Measurements from ENCODE around the gene ICA1.
"Not testable (repeated sequence)": the region's sequence is repeated elsewhere in the genome, so short reads cannot be mapped to it uniquely, and the experiment has no call there.

The ICA1 gene

DNA sequence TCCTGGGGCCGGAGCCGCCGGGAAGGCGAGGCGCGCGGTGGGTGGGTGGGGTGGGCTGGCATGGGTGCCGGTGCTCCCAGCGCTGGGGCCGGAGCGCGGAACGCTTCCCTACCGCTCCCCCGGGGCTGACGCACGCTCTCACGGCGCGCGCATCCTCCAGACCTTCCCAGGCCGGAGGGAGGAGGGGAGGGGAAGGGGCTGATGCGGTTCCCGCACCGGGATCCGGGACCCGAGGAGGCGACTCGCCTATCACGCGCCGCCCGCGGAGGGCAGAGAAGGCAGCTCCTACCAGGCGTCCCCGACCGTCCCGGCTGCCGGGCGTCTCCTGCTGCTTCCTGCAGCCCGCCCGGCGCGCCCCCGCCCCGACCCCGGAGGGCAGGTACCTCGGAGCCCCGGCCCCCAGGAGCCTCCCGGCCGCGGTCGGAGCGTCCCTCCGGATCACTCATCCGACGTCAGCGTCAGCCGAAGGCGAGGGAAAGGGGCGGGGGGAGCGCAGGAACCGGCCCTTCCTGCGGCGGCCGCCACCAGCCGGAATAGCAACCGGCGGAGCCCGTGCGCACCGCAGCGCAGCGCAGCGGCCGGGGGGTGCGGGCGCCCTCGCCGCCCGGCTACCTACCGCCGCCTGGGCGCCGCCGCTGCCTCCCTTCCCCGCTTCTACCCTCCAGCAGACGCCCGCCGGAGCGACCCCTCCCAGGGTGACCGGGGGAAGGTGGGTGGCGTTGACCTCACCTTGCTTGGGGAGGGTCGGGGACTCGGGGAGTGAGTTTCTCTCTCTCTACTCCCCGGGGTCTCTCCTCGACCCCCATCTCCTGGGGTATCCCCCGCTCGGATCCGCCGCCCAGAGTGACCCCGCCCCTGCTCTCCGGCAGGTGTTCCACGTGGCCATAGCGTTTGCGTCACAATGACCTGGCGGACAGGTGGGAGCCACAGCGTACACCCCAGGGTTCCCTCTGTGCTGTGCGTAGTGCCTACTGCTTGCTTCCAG lies at the start of gene ICA1:
TSS of gene ICA1 (minus strand) at position 457 of the 985 bp plus-strand sequence. CDS start 26,241 bp downstream, outside the sequence.
- DNase-seq, result peak; percentile 81

DNA sequence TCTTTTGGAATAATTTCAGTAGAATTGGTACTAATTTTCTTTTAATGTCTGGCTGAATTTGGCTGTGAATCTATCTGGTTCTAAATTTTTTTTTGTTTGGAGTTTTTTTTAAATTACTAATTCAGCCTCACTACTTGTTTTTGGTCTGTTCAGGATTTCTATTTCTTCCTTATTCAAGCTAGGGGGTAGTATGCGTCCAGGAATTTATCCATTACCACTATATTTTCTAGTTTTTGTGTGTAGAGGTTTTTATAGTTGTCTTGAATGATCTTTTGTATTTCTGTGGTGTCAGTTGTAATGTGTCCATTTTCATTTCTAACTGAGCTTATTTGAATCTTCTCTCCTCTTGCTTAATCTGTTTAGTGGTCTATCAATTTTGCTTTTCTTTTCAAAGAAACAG lies 48.9 kb upstream of the ICA1 start:
- DNase-seq, result no peak

DNA sequence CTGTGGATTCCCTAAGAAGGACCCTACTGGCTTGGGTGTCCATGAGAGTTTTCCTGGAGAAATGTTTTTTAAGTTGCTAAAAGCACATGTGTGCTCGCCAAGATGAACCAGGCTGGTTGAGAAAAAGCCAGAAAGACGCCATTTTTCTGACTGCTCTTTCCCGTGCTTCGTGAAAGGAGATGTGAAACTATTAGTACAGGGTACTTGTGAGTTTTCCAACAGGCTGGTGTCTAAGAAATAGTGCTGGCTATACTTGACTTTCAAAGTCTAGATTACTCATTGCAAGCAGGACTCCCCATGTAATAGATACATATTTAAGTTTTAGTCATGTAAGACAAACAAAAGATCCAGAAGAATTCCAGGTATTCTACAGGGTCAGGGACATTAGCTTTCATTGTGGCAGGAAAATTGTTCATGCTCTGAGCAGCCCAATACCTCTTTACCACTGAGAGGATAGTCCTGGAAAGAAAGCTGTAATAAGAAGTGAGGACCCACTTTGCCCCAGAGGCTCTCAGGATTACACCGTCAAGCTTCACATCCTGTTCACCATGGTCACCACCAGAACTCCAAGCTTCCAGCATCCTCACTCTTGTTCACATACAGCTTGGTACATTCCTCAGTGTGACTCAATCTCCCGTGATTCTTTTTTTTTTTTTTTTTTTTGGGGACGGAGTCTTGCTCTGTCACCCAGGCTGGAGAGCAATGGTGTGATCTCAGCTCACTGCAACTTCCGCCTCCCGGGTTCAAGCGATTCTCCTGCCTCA lies 43.8 kb upstream of the ICA1 start:
- no peak for DNase-seq

DNA sequence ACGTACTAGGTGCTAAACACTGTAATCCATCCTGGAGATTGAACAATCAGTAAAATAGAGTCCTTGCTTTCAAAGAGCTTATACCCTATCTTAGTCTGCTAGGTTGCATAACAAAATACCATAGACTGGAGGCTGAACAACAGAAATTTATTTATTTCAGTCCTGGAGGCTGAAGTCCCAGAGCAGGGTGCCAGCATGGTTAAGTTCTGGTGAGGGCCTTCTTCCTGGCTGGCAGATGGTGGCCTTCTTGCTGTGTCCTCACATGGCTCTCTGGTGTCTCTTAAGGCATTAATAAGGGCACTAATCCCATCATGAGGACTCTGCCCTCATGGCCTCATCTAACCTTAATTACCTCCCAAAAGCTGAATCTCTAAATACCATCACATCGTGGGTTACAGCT lies 43.1 kb upstream of the ICA1 start:
- DNase-seq, result no peak

DNA sequence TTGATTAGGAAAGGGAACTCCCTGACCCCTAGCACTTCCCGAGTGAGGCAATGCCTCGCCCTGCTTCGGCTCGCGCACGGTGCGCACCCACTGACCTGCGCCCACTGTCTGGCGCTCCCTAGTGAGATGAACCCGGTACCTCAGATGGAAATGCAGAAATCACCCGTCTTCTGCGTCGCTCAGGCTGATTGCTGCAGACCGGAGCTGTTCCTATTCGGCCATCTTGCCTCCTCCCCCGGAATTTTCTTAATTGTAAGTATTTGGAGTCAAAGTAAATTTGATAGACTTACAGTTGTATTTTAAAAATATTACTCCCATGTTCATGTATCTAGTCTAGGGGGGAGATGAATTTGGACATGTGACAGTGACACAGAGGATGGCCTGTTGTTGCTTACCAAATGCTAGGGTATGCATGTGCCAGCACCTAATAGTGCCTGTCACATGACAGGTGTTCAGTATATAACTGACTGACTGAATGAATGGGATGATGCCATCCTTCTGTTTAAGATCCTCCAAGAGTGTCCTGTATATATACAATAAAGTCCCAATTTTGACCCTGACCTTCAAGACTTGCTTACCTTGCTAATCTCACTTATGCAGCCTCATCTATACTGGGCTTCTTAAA lies 42.0 kb upstream of the ICA1 start:
- DNase-seq, result no peak

DNA sequence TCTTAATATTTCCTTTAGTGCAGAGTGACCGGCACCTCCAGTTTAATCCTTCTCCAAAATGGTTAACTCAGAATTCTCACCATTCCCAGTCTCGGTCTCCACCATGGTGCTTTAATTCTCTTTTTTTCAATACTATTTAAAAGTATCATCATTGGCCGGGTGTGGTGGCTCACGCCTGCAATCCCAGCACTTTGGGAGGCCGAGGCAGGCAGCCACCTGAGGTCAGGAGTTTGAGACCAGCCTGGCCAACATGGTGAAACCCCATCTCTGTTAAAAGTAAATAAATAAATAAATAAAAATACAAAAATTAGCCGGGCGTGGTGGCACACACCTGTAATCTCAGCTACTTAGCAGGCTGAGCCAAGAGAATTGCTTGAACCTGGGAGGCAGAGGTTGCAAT lies 35.1 kb upstream of the ICA1 start:
- not testable (repeated sequence) for DNase-seq

DNA sequence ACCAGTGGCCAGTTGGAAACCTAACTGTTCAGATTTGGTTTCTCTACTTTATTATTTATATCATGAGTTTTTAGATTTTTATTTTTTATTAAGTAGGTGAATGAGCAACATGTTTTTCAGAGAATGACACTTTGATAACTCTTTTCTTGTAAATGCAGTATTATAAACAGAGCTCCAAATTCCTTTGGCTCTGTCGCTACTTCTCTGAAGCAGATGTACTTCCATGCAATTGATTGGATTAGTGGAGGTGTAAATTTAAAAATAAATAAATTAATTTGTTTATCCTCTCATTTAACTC lies 34.3 kb upstream of the ICA1 start:
- DNase-seq, result no peak

DNA sequence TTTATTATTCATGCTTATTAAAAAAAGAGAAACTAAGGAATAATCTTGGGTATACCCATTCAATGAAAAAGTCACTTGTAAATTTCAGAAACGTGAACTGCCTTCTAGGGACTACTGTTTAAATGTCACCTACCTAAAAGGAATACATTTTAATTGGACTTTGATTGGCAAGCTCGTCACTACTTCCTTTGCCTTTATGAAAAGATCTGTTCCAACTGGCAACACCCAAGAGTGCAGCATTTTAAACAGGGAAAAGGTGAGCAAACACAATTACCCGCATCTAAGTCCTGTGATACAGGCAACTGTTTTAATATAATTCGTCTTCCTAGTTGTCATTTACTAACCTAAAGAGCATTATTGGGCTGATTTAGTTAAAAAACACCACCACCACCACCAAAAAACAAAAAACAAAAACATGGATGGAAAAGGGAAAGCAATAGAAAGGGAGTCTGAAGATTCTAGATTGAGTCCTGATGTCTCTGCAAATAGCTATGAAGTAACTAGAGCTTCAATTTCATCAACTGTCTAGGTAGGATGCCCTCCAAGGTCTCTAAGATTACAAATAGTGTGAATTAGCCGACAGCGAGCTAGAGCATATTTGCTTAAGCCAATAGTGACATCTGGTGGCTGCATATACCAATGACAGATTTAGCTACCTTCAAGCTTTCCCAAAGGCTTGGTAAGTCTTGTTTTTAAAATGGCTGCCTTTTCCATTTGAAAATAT lies 33.8 kb upstream of the ICA1 start:
- peak; percentile 93 for DNase-seq

DNA sequence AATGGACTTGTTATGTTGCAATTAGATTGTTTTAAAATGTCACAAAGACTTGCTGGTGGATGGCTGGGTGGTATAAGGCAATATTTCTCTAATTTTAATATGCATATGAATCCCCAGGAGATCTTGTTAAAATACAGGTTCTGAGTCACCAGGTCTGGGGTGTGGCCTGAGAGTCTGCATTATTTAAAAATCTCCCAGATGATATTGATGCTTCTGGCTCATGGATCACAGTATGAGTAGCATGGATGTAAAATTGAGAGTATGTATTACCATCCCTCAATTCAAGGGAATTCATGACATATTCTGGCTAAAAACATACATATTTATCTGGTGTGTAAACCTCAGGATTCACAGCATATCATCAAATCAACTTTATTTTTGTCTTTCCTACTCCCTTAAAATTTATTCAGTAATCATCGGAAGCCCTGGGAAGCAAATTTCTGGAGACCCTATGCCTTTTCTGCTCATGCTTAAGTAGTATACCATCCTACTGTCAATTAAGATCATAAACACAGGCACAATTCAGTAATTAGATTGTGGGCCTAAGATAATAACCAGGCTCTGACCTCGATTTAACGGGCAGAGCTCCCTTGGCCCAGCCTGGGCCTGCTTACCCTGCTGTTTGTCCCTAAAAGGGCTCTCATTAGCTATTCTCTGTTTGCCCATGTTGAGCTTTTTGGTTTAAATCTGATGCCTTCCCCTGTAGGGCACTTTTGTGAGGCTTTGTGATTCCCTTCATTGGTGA lies 29.6 kb upstream of the ICA1 start:
- peak; percentile 54 for DNase-seq

DNA sequence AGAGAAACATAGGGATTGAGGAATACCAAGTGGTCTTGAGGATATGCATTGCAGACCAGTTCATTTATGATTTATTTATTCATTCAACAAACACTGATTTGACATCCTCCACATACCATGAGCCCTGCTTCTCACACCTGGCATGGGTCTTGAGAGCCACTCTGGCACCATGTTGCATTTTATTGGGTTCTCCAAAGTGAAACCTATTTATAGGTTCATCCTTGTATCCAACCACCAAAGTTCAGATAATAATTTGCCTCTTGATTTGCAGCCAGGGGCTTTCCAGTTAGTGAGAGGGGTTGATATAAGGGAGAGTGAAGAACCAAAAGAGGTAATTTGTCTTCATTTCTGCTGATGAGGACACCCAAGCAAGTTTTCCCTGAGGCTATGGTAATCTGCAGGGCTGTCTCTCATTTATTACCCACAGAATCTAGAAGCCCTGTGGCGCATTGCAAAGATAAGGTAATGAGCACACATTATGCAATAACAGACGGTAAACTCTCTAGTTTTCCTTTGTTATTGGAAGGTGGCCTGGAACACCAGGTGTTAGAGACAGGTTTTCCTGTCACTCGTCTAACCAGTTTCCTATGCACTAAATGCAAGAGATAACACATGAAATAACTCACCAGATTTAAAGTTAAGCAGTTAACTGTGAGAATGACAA lies 28.8 kb upstream of the ICA1 start:
- peak; percentile 92 for DNase-seq

DNA sequence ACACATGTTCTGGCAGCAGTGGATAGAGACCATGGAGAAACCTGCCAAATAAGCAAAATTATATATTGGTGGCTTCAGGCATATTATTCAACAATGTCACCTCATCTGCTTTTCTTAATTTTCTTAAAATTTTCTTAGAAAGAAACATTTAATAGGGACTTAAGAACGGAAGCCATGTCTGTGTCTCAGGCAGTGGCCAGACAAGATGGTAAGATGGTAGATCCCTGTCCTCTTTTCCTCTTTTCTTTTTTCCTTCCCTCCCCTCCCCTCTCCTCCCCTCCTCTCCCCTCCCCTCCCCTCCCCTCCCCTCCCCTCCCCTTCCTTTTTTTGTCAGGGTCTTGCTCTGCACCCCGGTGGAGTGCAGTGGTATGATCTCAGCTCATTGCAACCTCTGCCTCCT lies 24.2 kb upstream of the ICA1 start:
- DNase-seq, result no peak

DNA sequence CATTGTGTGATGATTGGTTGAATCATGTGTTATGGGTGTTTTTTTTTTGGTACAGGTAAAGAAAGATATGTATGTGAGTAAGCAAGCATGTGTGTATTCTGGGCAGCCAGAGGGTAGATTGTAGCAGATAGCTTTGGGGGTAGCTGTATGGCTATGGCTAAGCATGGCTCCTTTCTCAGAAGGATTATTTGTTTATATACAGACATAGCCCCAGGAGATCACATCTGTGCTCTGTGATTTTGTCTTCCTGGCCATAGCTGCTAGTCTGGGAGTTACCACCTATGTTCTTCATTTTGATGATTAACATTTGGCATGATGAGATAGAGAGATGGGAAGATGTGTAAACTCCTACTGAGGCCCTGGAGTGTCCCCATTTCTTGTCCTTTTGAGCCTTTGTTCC lies 23.2 kb upstream of the ICA1 start:
- no peak for DNase-seq

DNA sequence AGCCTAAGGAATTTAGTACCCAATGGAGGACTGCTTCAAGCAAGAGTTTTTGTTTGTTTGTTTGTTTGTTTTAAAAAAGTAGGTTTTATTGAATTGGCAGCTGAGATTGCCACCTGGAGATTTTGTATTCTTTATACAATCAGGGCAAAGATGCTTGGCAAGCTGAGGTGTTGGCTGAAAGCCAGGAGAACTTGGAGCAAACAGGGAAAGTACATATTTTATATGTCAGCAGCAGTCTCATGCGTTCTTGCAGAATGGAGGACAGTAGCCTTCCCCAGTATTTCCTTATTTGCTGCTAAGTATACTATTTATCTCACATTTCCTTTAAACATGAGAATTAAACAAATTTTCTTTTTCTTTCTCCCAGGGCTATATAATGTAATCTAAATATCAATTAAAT lies 22.6 kb upstream of the ICA1 start:
- peak; percentile 67 for DNase-seq

DNA sequence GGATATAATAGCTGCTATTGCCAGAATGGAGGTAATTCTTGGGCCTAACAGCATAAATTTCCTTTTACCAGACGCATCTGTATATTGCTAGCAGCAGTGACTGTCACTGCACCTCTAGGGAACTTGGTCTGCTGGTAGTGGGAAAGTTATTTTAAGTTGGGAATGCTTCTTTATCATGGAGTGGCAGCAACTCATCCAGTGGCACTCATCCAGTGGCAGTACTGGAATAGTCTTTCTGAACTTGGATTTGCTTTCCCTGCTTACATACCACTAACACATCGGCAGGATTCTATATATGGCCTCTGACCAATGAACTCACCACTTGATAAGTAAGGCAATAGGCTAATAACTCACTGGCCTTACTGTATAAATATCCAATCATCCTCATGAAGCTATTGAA lies 22.0 kb upstream of the ICA1 start:
- no peak for DNase-seq

DNA sequence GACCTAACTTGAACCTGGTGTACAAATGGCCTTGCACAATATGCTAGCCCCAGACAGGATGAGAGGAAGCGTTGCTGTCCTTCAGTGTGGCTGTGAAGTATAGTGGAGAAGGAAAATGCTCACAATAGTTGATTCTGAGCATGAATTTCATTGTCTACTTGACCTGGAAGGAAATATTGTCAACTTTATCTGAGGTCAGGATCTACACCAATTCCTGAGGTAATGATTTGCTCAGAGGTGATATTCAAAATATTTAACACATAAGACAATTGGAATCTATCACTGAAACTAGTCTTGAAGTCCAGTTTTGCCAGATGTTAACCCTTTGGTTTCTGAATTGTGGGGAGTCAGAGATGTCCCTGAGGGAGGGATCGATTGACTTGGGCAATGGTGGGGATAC lies 20.9 kb upstream of the ICA1 start:
- DNase-seq, result no peak

DNA sequence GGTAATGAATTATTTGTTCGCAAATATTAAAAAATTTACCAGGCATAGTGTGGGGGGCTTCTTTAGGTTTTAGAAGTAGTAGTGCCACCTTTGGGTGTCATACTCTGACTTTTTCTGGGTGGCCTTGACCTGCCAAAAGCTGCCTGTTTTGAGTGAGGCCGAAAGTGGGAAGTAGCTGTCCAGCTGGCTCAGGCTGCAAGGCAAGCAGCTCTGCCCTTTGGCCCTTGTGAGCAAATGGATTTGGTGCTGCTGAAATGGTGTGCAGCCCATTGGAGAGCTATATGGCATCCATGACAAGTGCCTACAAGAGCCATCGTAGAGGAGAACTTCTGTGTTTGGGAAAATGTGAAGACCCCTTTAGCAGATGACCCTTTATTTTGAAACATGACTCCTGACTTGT lies 20.2 kb upstream of the ICA1 start:
- no peak for DNase-seq

DNA sequence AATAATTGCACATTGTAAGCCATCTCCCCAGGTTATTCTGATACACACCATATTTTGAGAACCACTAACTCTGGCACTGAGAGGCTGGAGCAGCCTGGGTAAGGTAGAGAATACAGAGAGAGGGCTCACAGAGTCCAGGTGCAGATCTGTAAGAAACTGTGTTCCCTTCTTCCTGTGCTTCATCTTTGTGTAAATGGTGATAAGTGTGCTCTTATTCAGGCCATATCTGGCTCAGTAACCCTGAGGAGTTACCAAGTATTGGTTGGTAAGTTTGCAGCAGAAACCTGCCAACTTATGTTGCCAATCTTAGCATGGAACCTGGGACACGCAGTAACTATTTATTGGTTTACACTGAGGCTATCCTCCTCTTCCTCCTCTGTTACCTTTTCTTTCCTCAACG lies 16.2 kb upstream of the ICA1 start:
- DNase-seq, result no peak

DNA sequence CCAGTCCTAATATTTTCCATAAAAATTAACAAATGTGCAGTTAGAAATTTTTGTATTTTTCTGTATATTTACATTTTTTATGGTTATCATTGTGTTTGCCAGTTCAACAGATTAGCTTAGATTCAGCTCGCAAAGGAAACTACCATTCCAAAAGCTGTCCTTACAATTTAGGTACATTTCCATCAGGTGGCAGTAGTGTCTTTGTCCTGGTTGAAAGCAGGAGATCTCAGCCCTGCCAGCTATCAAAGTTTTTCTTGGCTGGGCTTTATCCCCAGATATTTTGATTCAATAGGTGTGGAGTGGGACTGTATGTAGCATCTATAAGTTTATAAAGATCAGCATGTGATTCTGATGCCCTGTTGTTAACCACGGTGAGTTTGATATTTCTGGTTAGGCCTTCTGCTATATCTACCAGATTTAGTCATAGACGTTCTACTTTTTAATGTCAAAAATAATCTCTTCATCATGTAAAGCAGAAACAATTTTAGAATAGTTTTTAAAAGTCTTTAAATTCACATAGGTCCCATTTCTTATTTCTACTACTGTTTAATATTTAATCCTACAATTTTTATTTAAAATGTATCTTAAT lies 15.5 kb upstream of the ICA1 start:
- DNase-seq, result no peak

DNA sequence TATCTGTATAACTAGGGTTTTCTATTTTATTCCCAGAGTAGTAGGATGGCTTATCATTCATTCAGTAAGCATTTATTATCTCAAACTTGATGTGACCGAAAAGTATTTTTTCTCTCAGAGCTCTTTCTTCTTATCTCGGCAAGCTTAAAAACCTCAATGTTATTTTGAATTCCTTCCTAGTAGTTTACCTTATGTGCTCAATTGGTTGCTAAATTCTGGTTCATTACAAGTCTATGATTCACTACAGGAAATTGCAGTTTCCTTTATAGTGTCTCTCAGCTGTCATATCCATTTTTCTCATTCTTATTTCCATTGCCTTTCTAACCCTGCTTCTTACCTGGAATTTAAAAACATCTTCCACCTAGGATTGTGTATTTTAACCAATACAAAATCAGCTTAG lies 12.6 kb upstream of the ICA1 start:
- no peak for DNase-seq

DNA sequence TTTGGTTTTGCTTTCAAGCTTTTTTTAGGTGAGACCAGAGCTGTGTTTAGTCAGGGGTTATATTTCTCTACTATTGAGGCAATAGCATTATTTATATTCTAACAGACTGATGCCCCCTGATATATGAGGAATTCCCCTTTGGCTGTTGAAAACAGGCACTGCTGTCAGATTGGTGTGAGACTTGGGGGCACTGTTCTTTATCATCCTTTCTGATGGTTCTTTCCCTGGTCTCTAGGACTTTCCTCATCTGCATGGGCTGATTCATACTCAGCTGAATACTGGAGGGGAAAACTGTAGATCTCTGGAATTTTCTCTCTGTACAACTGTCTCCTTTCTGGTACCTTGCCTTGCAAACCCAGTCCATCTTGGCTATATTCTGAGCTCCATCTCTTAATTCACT lies 10.0 kb upstream of the ICA1 start:
- DNase-seq, result no peak

DNA sequence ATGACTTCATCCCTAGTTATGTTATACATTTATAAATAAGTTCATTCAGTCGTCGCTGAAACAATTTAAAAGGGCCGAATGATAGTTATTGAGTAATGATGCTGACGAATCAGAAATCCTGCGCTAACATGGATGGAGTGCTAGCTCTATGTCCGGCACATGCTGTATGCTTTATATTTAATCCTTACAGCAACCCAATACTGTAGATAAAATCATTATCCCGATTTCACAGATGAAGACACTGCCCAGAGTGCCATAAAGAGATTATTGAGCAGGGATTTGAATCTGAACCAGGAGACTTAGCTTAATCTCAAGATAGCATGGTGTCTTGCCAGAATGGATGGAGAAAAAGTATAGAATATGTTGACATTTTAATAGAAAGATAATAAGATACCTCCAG lies 1.1 kb upstream of the ICA1 start:
- DNase-seq, result no peak
